Activated T-helper 1 cell treated with anti-CD3 and anti-CD28 coated beads, Interleukin-12 subunit alpha, Interleukin-12 subunit beta, Interleukin-2, Interleukin-4 antibody, amounts not matched to agents 30 ng/mL and 10 ng/mL and 1 ng/mL, durations not matched to agents 14 hours and 24 hours and 36 hours (primary cell): Measurements from ENCODE around the gene KIR3DL2. TPM values are rescaled to one million over a fixed set of nuclear protein-coding genes. Genes with fewer than 3 reads are reported as not detected.
"Not testable (repeated sequence)": the region's sequence is repeated elsewhere in the genome, so short reads cannot be mapped to it uniquely, and the experiment has no call there.

Experiments
- DNase-seq: peaks from one replicate; pipeline ENCODE4 v3.0.0; 2021; ENCODE audit warnings: low spot score
- H3K27ac Mint-ChIP-seq: one replicate; pipeline ENCODE4 v1.8.0; 2021; ENCODE audit warnings: mild to moderate bottlenecking, mixed read lengths
- H3K27me3 Mint-ChIP-seq: one replicate; pipeline ENCODE4 v1.8.0; 2022; ENCODE audit warnings: mild to moderate bottlenecking, moderate library complexity, mixed read lengths; ENCODE audit not compliant: insufficient read depth
- H3K36me3 Mint-ChIP-seq: one replicate; pipeline ENCODE4 v1.8.0; 2021; ENCODE audit warnings: low read depth, mixed read lengths
- H3K4me1 Mint-ChIP-seq: one replicate; pipeline ENCODE4 v1.8.0; 2021; ENCODE audit warnings: low read depth, mixed read lengths
- H3K4me3 Mint-ChIP-seq: one replicate; pipeline ENCODE4 v1.8.0; 2021; ENCODE audit warnings: mild to moderate bottlenecking, moderate library complexity, mixed read lengths
- H3K9me3 Mint-ChIP-seq: one replicate; pipeline ENCODE4 v1.8.0; 2021; ENCODE audit warnings: mixed read lengths
- intact Hi-C: fragments of 100-400 bp; cut with micrococcal nuclease; formaldehyde crosslinking; loops from one replicate; pipeline ENCODE4 v1.15.1; 2024
- total RNA-seq: library from RNA; stranded (reverse); gene quantifications from 2 replicates; pipeline ENCODE4 v1.2.3, GENCODE V29; 2022

Gene KIR3DL2
- total RNA-seq: 0.65 and 1.1 TPM in 2 replicates

GRCh38 chr19:54850061-54850640, at the start of gene KIR3DL2:
TSS of gene KIR3DL2 (plus strand) at chr19:54850443. CDS start at chr19:54850476, 33 bp downstream.
- H3K4me1 Mint-ChIP-seq, H3K27ac Mint-ChIP-seq, H3K9me3 Mint-ChIP-seq, DNase-seq, H3K36me3 Mint-ChIP-seq, H3K27me3 Mint-ChIP-seq, intact Hi-C loops: not testable (repeated sequence)
- peak within 1 kb of the TSS; percentile 37 for H3K4me3 Mint-ChIP-seq

GRCh38 chr19:54803410-54803809, 46.8 kb upstream of the KIR3DL2 start, which contains the start of gene KIR2DL4:
TSS of gene KIR2DL4 (plus strand) at chr19:54803610. CDS start at chr19:54803652, 42 bp downstream.
- Mint-ChIP-seq H3K27me3 (peaks cover 11% of the 10 kb centered on the region), H3K36me3 (no peaks in the 10 kb centered on the region), H3K4me3 (no peak within 1 kb of the TSS), H3K9me3 (no peaks in the 10 kb centered on the region), H3K27ac (no peak within 1 kb of the TSS), H3K4me1 (no peaks in the 10 kb centered on the region)
- DNase-seq: no peak
- intact Hi-C loops: no loop called here

- no peak overlapping the region for H3K27ac Mint-ChIP-seq
- no peaks in the 10 kb centered on the region for H3K9me3 Mint-ChIP-seq
- DNase-seq: no peak
- H3K36me3 Mint-ChIP-seq: no peaks in the 10 kb centered on the region
- peaks cover 8% of the 10 kb centered on the region for H3K27me3 Mint-ChIP-seq
- intact Hi-C loops: no loop called here
- H3K4me3 Mint-ChIP-seq: no peak overlapping the region
- no peaks in the 10 kb centered on the region for H3K4me1 Mint-ChIP-seq
Measured at GRCh38 chr19:54804101-54804500, 46.1 kb upstream of the KIR3DL2 start.

GRCh38 chr19:54804571-54804970, 45.7 kb upstream of the KIR3DL2 start:
- Mint-ChIP-seq H3K27ac (no peak overlapping the region), H3K27me3 (peaks cover 3% of the 10 kb centered on the region), H3K4me3 (no peak overlapping the region), H3K4me1 (no peaks in the 10 kb centered on the region), H3K36me3 (no peaks in the 10 kb centered on the region), H3K9me3 (no peaks in the 10 kb centered on the region)
- intact Hi-C loops: no loop called here
- no peak for DNase-seq

GRCh38 chr19:54805665-54806515, 44.4 kb upstream of the KIR3DL2 start:
- intact Hi-C loops: no loop called here
- DNase-seq: no peak
- Mint-ChIP-seq H3K4me3 (no peak overlapping the region), H3K27ac (no peak overlapping the region), H3K9me3 (no peaks in the 10 kb centered on the region), H3K4me1 (no peaks in the 10 kb centered on the region), H3K27me3 (peaks cover 4% of the 10 kb centered on the region), H3K36me3 (no peaks in the 10 kb centered on the region)

- intact Hi-C loops: no loop called here
- Mint-ChIP-seq H3K4me1 (no peaks in the 10 kb centered on the region), H3K27me3 (peaks cover 4% of the 10 kb centered on the region), H3K9me3 (no peaks in the 10 kb centered on the region), H3K4me3 (no peak overlapping the region), H3K36me3 (no peaks in the 10 kb centered on the region), H3K27ac (no peak overlapping the region)
- DNase-seq: no peak
Measured at GRCh38 chr19:54806516-54806838, 43.8 kb upstream of the KIR3DL2 start.

GRCh38 chr19:54814571-54814970, 35.7 kb upstream of the KIR3DL2 start:
- H3K4me1 Mint-ChIP-seq, H3K36me3 Mint-ChIP-seq, H3K27me3 Mint-ChIP-seq, H3K9me3 Mint-ChIP-seq, H3K27ac Mint-ChIP-seq, DNase-seq, intact Hi-C loops, H3K4me3 Mint-ChIP-seq: not testable (repeated sequence)

GRCh38 chr19:54816251-54816650, 34.0 kb upstream of the KIR3DL2 start, which contains the start of gene KIR3DL1:
TSS of gene KIR3DL1 (plus strand) at chr19:54816468.
- DNase-seq, H3K4me3 Mint-ChIP-seq, H3K9me3 Mint-ChIP-seq, H3K36me3 Mint-ChIP-seq, intact Hi-C loops, H3K27ac Mint-ChIP-seq, H3K4me1 Mint-ChIP-seq, H3K27me3 Mint-ChIP-seq: not testable (repeated sequence)

GRCh38 chr19:54817670-54818536, 32.3 kb upstream of the KIR3DL2 start:
- Mint-ChIP-seq H3K36me3 (no peaks in the 10 kb centered on the region), H3K27me3 (no peaks in the 10 kb centered on the region), H3K4me1 (no peaks in the 10 kb centered on the region), H3K27ac (no peak overlapping the region), H3K4me3 (no peak overlapping the region), H3K9me3 (no peaks in the 10 kb centered on the region)
- intact Hi-C loops: no loop called here
- no peak for DNase-seq

GRCh38 chr19:54824416-54824815, 25.8 kb upstream of the KIR3DL2 start:
- intact Hi-C loops, DNase-seq, H3K4me1 Mint-ChIP-seq, H3K4me3 Mint-ChIP-seq, H3K9me3 Mint-ChIP-seq, H3K36me3 Mint-ChIP-seq, H3K27me3 Mint-ChIP-seq, H3K27ac Mint-ChIP-seq: not testable (repeated sequence)

- H3K9me3 Mint-ChIP-seq, H3K27me3 Mint-ChIP-seq, H3K36me3 Mint-ChIP-seq, H3K27ac Mint-ChIP-seq, DNase-seq, intact Hi-C loops, H3K4me3 Mint-ChIP-seq, H3K4me1 Mint-ChIP-seq: not testable (repeated sequence)
Measured at GRCh38 chr19:54825326-54825725, 24.9 kb upstream of the KIR3DL2 start.

- H3K9me3 Mint-ChIP-seq, H3K36me3 Mint-ChIP-seq, H3K27ac Mint-ChIP-seq, DNase-seq, H3K4me3 Mint-ChIP-seq, H3K4me1 Mint-ChIP-seq, intact Hi-C loops, H3K27me3 Mint-ChIP-seq: not testable (repeated sequence)
Measured at GRCh38 chr19:54828064-54828463, 22.2 kb upstream of the KIR3DL2 start.

GRCh38 chr19:54832496-54832895, 17.7 kb upstream of the KIR3DL2 start, which contains the start of gene KIR2DS4:
TSS of gene KIR2DS4 (plus strand) at chr19:54832676.
- H3K9me3 Mint-ChIP-seq, H3K27me3 Mint-ChIP-seq, DNase-seq, H3K4me3 Mint-ChIP-seq, H3K27ac Mint-ChIP-seq, H3K36me3 Mint-ChIP-seq, intact Hi-C loops, H3K4me1 Mint-ChIP-seq: not testable (repeated sequence)
